GM21825 (cell line): ENCODE results near the gene TBL1X.
"Not testable (repeated sequence)": the region's sequence is repeated elsewhere in the genome, so short reads cannot be mapped to it uniquely, and the experiment has no call there.

ENCODE experiments used
- ATAC-seq: cut with Tn5 transposase; IDR thresholded peaks from one replicate; pipeline ENCODE4 v1.9.1; 2021; ENCODE audit warnings: mild to moderate bottlenecking, moderate library complexity; ENCODE audit not compliant: unreplicated experiment

The TBL1X gene

DNA sequence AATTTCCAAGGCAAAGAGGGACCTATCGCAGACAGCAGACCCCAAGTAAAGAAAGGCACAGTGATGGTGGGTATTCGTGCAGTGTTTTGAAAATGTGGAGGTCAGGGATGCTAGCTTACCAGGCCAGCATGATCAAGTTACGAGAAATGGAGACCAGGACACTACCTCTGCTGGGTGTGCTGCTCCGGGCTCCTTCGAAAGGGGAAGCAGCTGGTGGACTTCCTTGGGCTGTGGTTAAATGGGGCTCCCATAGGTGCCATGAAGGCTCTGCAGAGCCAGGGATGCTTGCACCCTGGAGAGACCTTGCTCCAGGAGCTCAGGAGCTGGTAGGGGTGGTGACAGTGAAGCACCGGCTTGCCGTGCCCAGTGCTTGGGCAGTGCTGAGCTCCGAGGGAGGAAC lies 68.8 kb downstream of the TBL1X start:
- no peak for ATAC-seq

DNA sequence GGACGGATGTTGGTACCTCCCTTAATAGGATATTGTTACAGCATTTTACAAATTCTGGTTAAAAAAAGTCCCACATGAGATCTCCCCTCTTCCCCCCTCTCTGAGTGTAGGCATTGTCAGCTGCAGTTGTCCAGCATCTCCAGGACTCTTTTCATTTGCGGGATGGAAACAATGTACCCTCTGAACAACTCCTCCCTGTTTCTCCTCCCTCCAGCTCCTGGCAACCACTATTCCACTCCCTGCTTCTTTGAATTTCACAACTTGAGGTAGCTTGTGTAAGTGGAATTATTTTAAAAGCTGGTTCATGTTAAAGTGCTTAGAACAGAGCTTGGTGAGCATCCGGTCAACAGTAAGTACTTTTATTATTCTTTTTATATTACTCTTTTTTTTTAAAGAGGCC lies 69.8 kb downstream of the TBL1X start:
- ATAC-seq, result no peak

DNA sequence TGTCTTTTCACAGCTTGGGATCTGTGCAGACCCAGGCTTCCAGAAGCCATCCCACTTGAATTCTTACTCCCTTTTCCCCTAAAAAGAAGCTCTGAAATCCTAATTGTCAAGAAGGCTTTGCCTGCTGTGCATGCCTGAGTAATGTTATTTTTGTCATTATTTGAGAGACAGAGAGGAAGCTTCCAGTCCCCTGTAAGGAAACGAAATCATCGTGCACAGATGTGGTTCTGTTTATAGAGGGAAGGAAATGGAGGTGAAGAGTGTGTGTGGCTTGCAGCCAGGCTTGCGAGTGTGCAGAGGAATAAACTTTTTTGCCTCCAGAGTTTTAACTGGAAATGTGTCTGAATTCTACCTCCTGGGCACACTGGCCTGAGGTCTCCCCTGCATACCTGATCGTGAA lies 70.2 kb downstream of the TBL1X start:
- ATAC-seq, result no peak

DNA sequence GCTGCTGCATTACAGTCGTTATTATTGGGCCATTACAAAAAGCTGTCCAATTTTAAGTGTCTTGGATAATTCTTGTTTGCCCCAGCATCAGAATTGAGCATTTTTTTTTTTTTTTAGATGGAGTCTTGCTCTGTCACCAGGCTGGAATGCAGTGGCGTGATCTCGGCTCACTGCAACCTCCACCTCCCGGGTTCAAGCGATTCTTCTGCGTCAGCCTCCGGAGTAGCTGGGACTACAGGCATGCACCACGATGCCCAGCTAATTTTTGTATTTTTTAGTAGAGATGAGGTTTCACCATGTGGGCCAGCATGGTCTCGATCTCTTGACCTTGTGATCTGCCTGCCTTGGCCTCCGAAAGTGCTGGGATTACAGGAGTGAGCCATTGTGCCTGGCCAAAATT lies 71.3 kb downstream of the TBL1X start:
- not testable (repeated sequence) for ATAC-seq

DNA sequence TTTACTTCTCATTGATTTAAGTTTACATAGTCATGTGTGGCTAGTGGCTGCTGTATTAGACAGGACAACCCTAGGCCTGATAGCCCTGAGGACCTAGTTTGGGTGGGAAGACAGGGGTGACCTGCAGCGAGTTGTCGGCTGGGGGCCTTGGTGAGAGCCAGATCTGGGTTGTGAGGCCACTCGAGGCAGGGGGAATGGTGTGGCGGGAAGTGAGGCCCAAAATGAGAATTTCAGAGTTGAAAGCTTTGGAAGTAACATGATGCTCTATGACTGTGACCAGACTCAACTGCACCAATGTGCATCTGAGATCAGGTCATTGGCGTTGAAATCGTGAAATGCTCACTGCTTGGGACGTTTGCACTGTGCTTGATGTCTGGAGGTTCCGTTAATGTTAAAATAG lies 72.9 kb downstream of the TBL1X start:
- ATAC-seq, result no peak

DNA sequence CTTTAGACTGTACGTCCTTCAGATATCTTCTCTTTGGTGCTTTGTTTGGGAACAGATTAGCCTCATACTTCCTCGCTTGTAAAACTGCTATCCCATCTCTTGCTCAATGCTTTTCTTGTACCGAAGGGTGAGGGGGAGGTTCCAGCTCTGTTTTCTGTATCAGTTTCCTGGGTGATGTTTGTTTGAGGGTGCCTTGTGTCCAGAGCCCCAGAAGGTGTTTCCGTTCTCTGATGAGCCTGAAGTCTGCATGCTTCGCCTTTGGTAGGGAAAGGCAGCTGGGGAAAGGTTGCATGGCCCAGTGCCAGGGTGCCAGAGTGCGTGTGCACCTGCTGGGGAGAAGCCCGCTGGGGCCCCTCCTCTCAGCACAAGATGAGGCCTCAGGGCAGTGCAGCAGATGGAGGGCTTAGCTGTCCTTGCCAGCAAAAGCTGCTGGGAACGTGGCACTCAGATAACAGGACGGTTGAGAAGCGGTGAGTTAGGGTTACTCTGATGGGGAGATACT lies 73.7 kb downstream of the TBL1X start:
- ATAC-seq, result no peak

DNA sequence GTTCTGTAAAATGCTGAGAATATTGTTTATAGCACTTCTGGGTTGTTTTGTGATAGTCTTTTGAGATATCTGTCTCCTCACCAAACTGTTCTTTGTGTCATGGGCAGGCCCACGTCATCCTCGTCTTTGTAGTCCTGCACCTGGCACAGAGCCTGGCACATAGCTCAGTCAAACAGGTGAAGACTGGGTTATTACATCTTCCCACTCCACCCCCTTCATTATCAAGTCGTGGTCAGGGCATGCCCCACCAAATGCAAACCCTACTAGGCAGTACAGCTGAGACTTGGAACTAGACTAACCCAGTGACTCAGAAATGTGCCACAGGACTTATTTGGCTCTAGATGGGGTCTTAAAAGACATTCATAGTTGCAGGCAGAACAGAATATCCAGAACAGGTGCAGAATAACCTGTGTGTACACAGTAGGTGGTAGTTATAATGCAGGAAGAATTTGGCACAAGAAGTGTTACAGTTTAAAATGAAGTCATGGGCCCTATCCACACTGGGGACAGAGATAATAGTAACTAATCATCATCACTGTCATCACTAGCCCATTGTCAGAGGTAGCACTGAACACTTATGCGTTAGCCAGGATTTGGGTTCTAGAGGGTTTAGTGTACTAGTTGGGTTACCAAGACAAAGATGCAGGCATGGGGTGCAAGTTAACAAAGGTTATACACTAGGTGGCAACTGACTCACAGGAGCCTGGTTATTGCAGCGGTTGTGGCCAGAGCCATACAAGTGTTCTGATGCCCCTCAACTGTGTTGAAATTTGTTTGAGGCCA lies 74.9 kb downstream of the TBL1X start:
- no peak for ATAC-seq

DNA sequence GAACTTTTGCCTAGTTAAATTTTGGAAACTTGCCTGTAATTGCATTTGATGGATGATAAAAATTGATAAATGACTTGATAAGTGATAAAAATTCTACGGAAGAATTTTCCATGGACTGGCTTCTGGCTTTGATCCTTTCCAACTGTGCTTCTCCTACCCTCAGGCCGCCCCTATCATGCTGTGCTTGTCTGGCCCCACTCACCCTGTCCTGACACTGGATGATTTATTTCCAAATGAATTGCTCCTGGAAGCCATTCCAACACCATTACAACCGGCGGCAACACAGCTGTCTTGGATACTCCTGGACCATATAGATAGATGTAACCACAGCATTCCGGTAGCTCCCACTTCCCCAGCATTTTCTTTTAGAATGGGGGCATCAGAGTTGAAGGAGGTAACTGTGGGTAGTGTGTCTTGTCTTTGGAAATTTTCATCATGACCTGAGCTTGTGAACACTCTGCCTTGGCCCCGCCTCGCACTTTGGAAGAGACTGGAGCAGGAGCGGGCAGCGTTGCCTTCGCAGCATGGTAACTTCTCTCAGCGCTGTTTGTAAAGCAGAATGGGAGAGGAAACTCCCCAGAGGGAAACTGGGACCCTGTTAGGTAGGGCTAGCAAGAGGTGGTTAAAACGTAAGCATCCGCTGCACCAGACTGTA lies 77.4 kb downstream of the TBL1X start:
- ATAC-seq, result no peak

DNA sequence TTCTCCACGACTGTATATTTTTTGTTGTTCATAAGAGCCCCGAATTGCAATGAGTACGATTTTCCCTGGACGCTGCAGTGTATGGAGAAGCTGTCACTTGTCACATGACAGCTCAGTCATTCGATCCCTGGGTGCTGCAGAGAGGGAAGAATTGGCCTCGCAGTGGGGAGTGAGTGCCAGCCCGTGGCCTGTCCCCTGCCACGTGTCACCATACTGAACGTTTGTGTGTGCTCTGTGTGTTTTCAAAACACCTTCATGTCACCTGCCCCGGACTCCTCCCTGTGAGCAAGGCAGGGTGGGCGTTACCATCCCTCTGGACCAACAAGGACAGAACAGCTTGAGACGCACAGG lies 77.9 kb downstream of the TBL1X start:
- ATAC-seq, result no peak

DNA sequence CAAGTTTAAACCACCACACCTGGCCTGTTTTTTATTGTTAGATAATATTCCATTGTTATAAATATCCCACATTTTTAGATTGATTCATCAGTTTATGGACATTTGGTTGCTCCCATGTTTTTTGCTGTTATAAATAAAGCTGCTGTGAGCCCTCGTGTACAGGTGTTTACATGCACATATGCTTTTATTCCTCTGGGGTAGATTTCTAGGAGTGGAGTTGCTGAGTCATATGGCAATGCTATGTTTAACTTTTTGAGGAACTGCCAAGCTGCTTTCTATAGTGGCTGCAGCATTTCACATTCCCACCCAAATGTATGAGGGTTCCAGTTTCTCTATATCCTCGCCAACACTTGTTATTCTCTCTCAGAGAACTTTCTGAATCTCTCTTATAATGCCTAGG lies 90.5 kb downstream of the TBL1X start:
- no peak for ATAC-seq

DNA sequence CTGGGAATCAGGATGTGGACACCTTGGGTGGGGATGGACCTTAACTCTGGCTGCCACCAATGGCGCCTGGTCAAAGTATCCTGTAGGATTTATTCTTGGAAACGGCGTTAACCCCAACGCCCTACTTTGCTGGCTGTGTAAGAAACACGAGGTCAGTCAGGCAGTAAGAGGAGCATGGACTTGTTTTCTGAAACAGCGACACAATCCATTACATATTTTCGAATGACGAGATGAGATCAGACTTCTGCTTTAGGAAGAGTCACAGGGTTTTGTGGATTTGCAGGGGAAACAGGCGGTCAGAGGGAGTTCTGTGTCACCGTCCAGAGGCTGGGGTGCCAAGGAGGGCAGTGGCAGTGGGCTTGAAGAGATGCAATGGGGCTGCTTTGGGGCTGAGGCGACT lies 92.2 kb downstream of the TBL1X start:
- ATAC-seq, result no peak

DNA sequence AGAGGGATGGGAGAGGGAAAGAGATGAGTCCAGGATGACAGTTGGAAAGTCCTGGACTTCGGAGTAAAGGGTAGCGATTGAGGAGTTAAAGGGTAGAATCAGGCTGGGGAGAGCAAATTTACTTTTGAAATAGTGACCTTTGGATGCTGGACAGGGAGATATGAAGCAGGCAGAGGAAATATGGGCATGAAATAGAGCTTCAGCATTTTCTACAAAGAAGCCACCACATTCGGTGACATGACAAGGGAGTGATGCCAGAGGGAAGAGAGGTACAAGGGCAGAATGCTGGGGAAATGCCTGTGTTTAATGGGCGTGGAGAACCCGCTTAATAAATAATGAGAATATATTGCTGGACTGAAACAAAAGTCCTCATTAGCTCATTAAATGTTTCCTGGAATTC lies 92.7 kb downstream of the TBL1X start:
- ATAC-seq, result no peak

DNA sequence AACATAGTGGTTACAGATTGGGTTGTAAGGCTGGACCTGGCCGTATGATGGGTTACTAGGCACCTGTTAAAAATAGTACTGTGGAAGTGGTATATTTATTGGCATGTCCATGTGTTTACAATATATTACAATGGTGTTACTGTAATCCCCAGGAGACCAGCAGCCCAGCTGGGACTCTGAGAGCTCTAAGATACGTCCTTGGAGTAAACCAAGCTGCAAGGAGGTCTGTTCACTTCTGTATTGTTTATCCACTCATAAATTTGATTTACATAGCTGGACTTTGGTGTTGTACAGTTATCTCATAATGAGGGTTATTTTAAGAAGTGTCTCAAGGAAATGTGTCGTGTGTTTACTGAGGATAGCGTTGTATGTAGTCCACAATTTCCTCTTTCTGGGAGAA lies 93.8 kb downstream of the TBL1X start:
- ATAC-seq, result no peak

DNA sequence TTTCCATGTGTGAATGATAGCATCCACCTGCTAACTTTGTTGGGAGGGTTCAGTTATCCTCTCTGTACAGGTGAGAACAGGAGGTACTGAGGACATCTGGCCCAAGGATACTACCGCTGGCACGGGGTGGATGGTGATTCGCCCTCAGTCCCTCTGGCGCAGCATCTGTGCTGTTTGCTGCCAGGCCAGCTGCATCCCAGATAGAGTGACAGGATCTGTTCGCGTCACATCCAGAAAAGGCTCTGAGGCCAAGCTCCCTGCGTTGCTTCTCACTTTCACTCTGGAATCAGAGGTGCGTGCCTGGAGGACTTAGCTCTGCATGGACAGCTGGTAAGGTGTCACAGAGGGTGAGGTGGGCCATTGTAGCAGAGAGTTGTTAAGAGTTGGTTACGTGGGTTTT lies 95.4 kb downstream of the TBL1X start:
- ATAC-seq, result no peak

DNA sequence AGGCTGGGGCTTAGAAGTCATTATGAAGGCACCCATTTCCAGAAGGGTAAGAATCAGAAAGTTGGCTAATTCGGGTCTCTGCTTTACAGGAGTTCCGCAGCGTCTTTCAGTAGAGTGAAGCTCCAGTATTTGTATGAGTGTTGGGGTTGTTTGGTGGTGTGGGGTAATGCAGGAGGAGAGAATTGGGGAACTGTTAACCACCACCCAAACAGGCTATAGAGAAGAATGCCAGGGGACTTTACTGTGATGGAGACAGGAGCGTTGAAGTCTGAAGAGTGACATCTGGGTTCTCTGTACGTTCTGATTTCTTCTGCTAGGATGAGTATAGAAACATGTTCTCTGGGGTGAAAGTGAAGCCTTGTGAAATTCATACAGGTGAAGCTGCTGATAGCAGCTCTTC lies 96.3 kb downstream of the TBL1X start:
- ATAC-seq, result no peak

DNA sequence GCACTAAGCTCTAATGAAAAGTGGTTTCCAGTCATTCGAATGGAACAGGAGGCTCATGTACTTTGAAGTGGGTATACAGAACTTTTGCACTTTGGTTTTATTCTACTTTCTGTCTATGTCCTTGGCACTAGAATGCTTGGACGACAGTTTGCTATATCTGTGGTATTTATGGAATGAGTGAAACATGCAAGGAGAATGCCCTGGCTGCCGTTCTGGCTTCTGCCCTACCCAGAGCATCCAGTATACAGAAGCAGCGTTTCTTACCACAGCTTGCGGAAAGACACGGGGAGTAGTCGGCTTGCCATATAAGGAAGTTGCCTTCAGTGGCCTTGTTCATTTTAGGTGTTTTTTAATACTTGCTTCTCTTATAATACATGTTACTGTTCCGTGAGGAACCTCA lies 98.0 kb downstream of the TBL1X start:
- ATAC-seq, result no peak

DNA sequence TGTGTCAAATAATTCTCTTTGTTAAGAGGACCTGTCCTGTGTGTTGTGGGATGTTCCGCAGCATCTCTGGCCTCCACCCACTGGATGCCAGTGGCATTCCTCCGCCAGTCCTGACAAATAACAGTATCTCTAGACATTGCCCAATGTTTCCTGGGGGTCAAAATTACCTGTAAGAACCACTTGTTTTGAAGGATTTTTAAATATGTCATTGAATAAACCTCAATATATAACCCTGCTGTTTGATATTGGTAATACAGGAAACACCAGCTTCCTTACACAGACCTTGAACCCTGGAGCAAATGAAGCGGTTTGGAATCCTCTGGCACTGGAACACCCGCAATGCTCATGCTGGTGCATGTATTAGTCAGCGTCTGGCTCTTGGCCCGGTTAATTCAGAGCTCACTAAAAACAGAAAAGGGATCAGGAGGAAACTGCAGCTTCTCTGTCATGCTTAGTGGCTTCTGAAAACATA lies 101.3 kb downstream of the TBL1X start:
- no peak for ATAC-seq

DNA sequence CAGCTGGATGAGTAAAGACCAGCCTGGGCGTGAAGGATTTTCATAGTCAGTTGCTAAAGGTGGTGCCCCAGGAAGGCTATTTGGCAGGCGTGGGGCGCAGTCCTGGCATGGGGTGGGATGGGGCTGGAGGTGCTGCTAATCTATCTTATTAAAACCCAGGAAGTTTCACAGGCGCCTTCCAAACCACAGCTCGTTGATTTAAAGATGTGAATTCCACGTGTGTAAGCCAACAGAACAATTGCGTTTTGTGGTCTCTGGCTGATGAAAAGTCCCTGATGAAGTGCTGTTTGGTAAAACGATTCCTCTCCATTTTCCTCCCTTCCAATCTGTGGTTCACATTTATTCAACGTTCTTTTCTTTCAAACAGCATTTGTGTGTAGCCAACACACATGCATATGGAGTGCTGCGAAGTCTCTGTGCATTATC lies 105.0 kb downstream of the TBL1X start:
- ATAC-seq, result no peak

DNA sequence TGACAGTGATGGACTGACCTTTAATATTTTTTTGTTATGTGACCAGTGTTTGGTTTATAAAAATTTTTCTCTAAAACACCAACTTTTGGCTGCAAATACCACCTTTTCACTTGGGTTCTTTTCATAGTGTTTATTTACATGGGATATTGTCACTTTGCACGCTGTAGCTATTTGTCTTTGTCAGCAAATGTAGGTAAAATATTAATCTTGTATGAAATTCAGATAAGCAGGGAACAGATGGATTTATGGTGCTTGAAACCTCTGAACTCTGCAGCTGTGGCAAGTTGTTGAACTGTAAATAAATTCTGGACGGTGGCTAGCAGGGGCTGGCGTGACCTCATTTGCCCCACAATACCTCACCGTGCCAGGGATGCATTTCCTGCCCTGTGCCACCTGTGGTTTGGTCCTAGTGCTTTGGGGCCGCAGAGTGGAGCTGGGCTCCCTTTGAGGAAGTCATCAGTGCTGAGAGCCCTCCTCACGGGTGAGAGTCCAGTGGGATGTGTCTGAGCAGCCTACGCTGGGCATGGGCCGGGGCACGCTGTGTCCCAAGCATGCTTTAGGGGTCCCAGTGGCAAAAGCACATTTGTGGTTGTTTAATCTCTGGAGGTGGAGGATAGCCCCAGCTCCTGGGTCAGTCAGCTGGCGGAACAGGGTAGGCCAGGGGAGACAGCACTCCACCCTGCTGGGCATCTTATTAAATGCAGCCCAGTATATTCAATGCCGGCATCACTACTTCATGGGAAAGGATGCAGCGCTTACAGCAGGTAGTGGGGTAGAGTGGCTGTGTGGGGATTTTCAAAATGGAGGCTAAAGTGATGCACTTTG lies 108.6 kb downstream of the TBL1X start:
- no peak for ATAC-seq

DNA sequence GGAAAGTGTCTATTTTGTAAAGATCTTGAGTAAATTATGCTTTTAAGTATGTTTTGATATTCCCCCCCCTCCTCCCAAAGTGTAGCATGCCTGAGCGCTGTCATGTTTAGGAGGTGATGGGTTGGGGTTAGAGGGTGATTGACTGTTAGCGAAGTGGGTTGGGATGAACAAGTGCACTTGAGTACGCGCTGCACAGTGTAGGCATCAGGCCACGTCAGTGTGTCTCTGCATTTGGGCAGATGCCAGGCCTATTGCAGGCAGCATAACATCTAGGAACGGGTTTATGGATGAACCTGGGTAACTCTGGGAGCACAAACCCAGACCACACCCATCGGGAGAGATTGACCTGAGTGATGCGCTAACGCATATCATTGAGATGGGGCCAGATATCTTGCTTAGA lies 111.2 kb downstream of the TBL1X start:
- no peak for ATAC-seq

DNA sequence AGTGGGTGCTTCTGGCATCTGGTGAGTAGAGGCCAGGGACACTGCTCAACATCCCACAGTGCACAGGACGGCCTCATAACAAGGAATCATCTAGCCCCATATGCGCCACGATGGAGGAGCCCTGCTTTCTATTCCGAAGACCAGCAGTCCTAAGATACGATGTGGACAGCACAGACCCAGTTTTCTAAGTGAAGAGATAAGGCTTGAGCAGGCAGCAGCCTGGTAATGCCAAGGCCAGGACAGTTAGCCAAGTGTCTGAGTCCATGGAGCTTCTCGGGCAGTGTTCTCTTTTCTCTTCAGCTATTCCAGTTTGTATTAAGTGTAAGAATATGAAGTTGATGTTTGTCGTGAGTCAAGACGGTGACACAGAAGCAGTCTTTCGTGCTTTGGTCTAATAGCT lies 112.7 kb downstream of the TBL1X start:
- no peak for ATAC-seq
